SU-DHL-6 (cell line): ENCODE results near the gene CPT1B.

Experiments
- H2AFZ ChIP-seq: fragments of 200-600 bp; sonication (generic); 2 replicates; pipeline ENCODE4 v1.6.1; 2014; ENCODE audit warnings: low read depth, mild to moderate bottlenecking, moderate library complexity, mixed read lengths, antibody characterized with exemption, low read length; ENCODE audit not compliant: severe bottlenecking
- H3F3A ChIP-seq: fragments of 200-600 bp; shearing (Covaris generic); 2 replicates; pipeline ENCODE4 v1.6.0; 2016; ENCODE audit warnings: antibody characterized with exemption, mild to moderate bottlenecking; ENCODE audit not compliant: insufficient read depth
- H3K27ac ChIP-seq: fragments of 200-600 bp; sonication (generic); 2 replicates; pipeline ENCODE4 v1.5.1; 2016; ENCODE audit warnings: low read depth, mild to moderate bottlenecking, low read length, moderate library complexity, mixed read lengths
- H3K27me3 ChIP-seq: fragments of 200-600 bp; sonication (generic), shearing (Covaris generic); 2 replicates; pipeline ENCODE4 v1.6.0; 2014; ENCODE audit warnings: mild to moderate bottlenecking, low read length
- H3K36me3 ChIP-seq: fragments of 200-600 bp; sonication (generic); 2 replicates; pipeline ENCODE4 v1.6.1; 2014; ENCODE audit warnings: mild to moderate bottlenecking, low read length, mixed read lengths
- H3K4me2 ChIP-seq: fragments of 300-600, 200-600 bp; shearing (Covaris generic), sonication (generic); 2 replicates; pipeline ENCODE4 v1.6.0; 2014; ENCODE audit warnings: low read length, low read depth, mild to moderate bottlenecking; ENCODE audit not compliant: poor library complexity, severe bottlenecking
- H3K4me3 ChIP-seq: fragments of 200-600 bp; sonication (generic); 2 replicates; pipeline ENCODE4 v1.5.1; 2014; ENCODE audit warnings: antibody characterized with exemption, low read length, mild to moderate bottlenecking, mixed read lengths; ENCODE audit not compliant: insufficient read depth, poor library complexity, severe bottlenecking
- H3K79me2 ChIP-seq: fragments of 200-600 bp; sonication (generic); 2 replicates; pipeline ENCODE4 v1.6.1; 2014; ENCODE audit warnings: mild to moderate bottlenecking, low read length, moderate library complexity; ENCODE audit not compliant: insufficient read depth
- H3K9ac ChIP-seq: fragments of 200-600 bp; sonication (generic); 2 replicates; pipeline ENCODE4 v1.7.0; 2014; ENCODE audit warnings: mild to moderate bottlenecking, low read length
- H3K9me2 ChIP-seq: fragments of 200-600 bp; sonication (generic); replicated peaks from 2 replicates; pipeline ENCODE4 v1.6.1; 2014; ENCODE audit warnings: low read length; ENCODE audit not compliant: insufficient read depth
- H3K9me3 ChIP-seq: fragments of 200-600 bp; sonication (generic); 2 replicates; pipeline ENCODE4 v1.6.1; 2014; ENCODE audit warnings: low read length, mixed read lengths; ENCODE audit not compliant: insufficient read depth
- H4K20me1 ChIP-seq: fragments of 200-600 bp; sonication (generic); 2 replicates; pipeline ENCODE4 v1.6.1; 2014; ENCODE audit warnings: low read depth, mild to moderate bottlenecking, antibody characterized with exemption, low read length, moderate library complexity, mixed read lengths
- CTCF ChIP-seq: fragments of 200-600 bp; sonication (generic); IDR thresholded peaks from one replicate; pipeline ENCODE4 v1.5.1; 2017; ENCODE audit warnings: antibody characterized with exemption, mild to moderate bottlenecking, low read length, moderate library complexity; ENCODE audit not compliant: insufficient read depth, poor library complexity, severe bottlenecking
- EZH2phosphoT487 ChIP-seq: fragments of 200-600 bp; sonication (generic), shearing (Covaris generic); conservative IDR thresholded peaks from 2 replicates; pipeline ENCODE4 v1.6.1; 2018; ENCODE audit warnings: mild to moderate bottlenecking, antibody characterized with exemption, low read length, moderate library complexity, mixed read lengths

Gene CPT1B

GRCh38 chr22:50560034-50560433, 18.2 kb downstream of the CPT1B start:
- no peaks in the 10 kb centered on the region for H3F3A ChIP-seq
- no peak overlapping the region for H2AFZ ChIP-seq
- no peak overlapping the region for H3K4me3 ChIP-seq
- H3K27me3 ChIP-seq, result no peaks in the 10 kb centered on the region
- H4K20me1 ChIP-seq, result no peaks in the 10 kb centered on the region
- H3K27ac ChIP-seq, result no peak overlapping the region
- no peak overlapping the region for H3K9ac ChIP-seq
- no peaks in the 10 kb centered on the region for H3K9me3 ChIP-seq
- H3K36me3 ChIP-seq, result no peaks in the 10 kb centered on the region
- no peak overlapping the region for H3K4me2 ChIP-seq
- H3K9me2 ChIP-seq, result no peaks in the 10 kb centered on the region
- no peaks in the 10 kb centered on the region for H3K79me2 ChIP-seq
- TF ChIP-seq CTCF, result no peak
- no peak for TF ChIP-seq EZH2phosphoT487

GRCh38 chr22:50556703-50557102, 21.5 kb downstream of the CPT1B start:
- H3K9ac ChIP-seq, result no peak overlapping the region
- no peak overlapping the region for H2AFZ ChIP-seq
- no peak overlapping the region for H3K4me3 ChIP-seq
- no peak overlapping the region for H3K27ac ChIP-seq
- H3K27me3 ChIP-seq, result no peaks in the 10 kb centered on the region
- H3K36me3 ChIP-seq, result no peaks in the 10 kb centered on the region
- TF ChIP-seq CTCF, result no peak
- no peak for TF ChIP-seq EZH2phosphoT487
- H3F3A ChIP-seq, result no peaks in the 10 kb centered on the region
- no peak overlapping the region for H3K4me2 ChIP-seq
- H3K9me2 ChIP-seq, result no peaks in the 10 kb centered on the region
- H4K20me1 ChIP-seq, result no peaks in the 10 kb centered on the region
- H3K9me3 ChIP-seq, result no peaks in the 10 kb centered on the region
- H3K79me2 ChIP-seq, result no peaks in the 10 kb centered on the region

GRCh38 chr22:50553310-50553709, 24.9 kb downstream of the CPT1B start:
- Histone ChIP-seq H3K9me2 (no peaks in the 10 kb centered on the region), H3K36me3 (no peaks in the 10 kb centered on the region), H3K27ac (no peak overlapping the region), H3F3A (no peaks in the 10 kb centered on the region), H3K27me3 (no peaks in the 10 kb centered on the region), H3K9me3 (no peaks in the 10 kb centered on the region), H2AFZ (no peak overlapping the region), H3K9ac (no peak overlapping the region), H3K4me2 (no peak overlapping the region), H4K20me1 (no peaks in the 10 kb centered on the region), H3K79me2 (no peaks in the 10 kb centered on the region), H3K4me3 (no peak overlapping the region)
- TF ChIP-seq CTCF (no peak), EZH2phosphoT487 (no peak)
